NCI-H82 (cell line): Measurements from ENCODE around the gene IPO7.
"Not testable (repeated sequence)": the region's sequence is repeated elsewhere in the genome, so short reads cannot be mapped to it uniquely, and the experiment has no call there.

ENCODE experiments used
- DNase-seq: peaks from one replicate; lab custom pipeline; 2025; lab: John Stamatoyannopoulos, UW

Gene IPO7

DNA sequence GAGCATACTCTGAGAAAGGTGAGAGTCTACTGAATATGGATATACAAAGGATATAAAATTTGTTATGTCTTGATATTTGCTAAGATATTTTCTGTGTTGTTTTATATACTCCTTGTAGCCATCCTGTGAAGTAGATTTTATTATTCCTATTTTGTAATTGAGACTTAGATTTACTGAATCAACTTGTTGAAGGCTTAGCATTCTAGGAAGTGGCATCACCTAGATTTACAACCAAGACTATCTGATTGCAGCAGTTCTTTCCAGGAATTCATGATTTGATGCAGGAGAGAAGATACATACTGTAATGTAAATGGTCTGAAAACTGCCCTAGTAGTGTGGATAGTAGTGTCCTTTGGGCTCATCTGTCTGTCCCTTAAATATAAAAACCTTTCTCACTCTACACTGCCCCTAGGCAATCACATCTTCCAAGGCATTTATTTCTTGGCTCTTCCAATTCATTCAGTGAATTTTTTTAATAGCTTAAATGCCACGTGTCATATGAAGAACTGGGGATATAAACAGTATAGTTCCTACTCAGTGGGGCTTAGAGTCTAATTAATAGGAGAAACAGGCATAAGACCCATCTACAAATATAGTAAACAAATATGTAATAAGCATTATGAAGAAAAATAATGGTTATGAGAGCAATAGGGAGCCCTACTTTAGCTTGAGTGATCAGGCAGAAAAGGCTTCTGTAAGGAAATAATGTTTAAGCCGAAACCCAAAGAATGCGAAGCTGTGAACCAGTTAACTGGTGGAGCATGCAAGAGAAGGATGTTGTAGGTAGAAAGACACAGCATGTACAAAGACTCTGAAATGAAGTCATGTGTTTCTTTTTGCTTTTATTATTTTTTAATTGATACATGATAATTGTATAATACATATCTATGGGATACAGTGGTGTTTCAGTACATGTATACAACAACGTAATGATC, 13.6 kb downstream of the IPO7 start:
- DNase-seq, result no peak

DNA sequence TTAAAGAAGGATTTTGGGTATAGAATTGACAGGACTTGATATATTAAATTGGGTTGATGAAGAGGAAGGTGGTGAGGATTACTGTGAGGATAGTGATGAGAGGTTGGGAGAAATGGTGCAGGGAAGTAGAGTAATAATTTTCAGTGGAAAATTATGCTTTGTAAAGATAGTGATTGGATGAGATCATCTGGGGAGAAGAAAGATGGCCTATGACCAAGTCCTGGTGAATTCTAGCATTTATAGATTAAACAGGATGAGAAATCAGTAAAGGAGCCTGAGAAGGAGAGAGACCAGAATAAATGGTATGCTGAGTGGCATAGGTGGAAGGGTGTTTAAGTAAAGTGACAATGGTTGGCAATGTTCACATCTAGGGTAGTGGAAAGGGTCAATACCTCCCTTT, 15.0 kb downstream of the IPO7 start:
- no peak for DNase-seq

DNA sequence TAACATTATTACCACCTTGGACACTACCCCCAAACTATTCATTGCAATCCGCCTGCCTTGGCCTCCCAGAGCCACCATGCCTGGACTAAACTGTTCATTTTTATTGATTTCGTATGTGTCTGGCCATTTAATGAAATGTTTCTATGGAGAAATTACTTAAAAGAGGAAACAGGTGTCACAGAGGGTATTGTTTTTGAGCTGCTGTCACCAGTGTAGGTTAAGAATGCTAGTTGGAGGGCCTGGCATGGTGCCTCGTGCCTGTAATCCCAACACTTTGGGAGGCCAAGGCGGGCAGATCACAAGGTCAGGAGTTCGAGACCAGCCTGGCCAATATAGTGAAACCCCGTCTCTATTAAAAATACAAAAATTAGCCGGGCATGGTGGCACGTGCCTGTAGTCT, 17.4 kb downstream of the IPO7 start:
- DNase-seq, result not testable (repeated sequence)

DNA sequence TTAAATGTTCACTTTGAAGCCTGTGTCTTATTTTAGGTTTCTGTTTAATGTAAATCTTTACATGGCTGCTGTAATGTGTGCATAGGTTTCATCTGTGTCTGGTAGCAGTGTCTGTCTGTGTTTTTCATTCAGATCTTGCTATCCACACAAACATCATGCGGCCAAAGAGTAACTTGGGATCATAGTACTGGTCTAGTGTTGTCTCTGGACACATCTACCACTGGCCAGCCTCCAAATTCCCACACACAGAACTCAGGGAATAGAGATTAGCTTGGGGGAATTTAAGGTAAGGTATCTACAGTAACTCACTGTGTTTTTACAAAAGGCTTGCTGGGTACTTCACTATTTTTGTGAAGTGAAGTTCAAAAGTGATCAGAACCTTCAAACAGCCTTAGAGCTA, 44.3 kb downstream of the IPO7 start:
- no peak for DNase-seq

DNA sequence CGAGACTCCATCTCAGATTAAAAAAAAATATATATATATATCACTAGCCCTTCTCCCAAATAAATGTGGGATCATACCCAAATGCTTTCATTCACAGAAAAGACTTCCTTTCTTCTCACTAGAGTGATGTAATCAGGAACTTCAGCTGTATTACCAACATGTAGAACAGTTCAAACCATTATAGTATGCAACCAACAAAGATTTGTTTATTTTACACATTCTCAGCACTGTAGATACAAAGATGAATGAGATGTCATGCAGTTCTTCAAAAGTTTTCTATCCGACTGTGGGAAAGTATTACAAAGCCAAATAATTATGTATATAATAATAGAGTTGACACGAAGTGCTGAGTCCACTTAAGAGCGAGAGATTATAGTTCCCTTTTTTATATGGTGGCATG, 54.2 kb downstream of the IPO7 start:
- no peak for DNase-seq

DNA sequence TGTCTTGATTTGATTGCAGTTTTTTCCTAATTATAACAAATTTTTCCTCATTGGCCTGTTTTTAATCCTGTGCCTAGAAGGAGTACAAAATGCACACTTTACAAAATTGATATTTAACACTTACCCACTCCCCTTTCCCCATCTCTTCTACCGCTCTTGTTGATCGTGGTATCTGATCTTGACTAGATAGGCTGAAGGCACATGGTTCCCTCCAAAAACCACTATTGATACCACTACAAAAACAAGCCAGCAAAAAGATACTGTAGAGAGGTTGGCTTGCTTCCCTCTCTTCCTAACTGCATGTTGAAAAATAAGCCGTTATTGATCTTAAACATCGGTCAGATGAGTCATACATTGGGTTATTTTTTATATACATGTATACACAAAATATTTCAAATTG, 61.8 kb downstream of the IPO7 start:
- DNase-seq, result no peak

DNA sequence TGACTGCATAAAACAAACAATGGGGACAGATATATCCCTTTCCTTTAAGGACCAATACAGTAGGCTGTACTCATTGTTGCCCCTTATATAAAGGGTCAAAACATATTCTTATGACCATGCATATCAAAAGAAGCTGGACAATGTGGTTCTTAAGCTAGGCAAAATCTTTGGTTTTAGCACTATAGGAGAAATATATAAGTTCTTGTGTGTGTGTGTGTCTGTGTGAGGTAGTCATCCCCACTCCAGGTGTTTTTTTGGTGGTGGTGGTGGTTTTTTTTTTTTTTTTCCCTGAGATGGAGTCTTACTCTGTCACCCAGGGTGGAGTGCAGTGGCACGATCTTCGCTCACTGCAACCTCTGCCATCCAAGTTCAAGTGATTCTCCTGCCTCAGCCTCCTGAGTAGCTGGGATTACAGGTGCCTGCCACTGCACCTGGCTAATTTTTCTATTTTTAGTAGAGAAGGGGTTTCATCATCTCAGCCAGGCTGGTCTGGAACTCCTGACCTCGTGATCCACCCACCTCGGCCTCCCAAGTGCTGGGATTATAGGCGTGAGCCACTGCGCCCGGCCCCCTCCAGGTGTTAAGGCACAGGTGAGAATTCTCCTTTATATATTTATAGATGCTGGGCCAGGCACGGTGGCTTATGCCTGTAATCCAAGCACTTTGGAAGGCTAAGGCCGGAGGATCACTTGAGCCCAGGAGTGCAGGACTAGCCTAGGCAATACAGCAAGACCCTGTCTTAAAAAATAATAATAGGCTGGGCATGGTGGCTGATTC, 64.3 kb downstream of the IPO7 start:
- no peak for DNase-seq

DNA sequence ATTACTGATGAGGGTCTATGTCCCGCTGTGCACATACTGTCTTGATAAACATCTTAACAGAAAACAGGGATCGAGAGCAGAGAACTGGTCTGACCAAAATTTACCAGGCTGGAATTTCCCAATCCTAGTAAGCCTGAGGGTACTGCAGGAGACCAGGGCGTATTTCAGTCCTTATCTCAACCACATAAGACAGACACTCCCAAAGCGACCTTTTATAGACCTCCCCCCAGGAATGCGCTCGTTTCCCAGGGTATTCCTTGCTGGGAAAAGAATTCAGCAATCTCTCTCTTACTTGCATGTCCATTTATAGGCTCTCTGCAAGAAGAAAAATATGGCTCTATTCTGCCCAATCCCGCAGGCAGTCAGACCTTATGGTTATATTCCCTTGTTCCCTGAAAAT, 67.6 kb downstream of the IPO7 start:
- DNase-seq, result peak; percentile 24

DNA sequence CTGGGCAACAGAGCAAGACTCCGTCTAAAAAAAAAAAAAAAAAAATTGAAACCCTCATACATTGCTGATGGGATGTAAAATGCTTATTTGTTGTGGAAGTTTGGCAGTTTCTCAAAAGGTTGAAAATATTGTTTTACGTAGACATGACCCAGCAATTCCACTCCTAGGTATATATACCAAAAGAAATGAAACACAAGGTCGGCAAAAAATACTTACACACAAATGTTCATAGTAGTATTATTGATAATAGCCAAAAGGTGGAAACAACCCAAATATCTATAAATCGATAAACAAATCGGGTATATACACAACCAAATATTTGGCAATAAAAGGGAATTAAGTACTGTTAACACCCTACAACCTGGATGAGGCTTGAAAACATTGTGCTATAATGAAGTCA, 71.3 kb downstream of the IPO7 start:
- DNase-seq, result no peak

DNA sequence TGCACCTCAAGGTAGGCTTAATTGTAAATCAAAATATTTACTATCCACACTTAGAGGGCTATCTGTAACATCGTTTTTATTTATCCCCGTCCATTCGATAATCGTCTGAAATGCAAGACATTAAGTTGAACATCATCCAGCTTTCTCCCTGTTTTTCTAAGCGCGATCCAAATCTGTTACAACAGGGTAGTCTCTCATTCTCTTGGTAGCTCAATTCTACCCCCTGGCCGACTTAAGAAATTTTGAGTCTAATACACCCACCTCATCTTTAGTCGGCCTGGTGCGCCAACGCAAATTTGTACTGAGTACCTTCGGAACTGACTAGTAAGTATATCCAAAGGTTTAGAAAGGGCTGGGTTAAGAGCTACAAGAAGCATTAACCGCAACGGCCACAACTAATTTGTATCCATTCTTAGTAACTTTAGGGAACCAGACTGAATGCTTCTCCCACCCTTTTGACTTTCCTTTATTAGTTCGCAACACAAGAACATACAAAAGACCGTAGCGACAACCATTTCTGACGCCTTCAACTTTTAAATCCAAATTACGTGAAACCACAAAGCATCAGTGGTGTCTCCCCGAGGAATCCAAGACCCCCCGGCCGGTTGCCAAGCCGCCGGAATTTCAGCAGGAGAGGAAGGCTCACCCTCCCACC, 75.3 kb downstream of the IPO7 start:
- peak; percentile 81 for DNase-seq

DNA sequence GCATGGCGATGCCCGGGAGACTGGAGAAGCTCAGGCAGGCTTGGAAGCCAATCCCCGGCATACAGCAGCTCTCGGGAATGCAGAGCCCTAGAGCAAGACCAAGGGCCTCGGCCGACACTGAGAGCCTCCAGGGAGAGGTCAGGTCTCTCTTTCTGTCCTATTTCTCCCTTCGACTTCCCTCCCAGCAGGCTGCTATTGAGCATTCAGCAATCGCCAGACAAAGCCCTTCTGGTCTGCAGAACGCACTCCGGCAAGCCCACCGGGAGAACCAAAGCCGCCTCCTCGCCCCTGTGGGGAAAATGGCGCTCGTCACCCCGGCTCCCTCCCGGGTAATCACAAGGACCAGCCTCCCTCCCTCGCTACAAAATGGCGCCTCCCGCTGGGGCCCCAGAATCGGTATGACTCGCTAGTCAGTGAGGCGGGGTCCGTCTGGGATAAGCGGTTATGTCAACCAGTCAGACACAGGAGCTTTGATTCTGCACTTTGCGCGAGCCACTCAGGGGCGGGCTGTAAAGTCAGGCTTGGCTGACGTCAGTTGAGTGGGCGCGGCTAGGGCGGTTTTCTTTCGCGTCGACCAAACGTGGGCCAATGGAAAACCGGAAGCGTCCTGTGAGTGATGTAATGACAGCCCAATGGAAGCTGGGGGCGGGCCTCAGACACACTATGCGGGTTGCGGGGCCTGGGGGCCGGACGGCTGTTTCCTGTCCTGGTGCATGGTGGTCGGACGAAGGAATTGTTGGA, 76.0 kb downstream of the IPO7 start, which contains the start of gene ZNF143:
Gene ZNF143, plus strand, starts transcription at position 691 of the 741 bp plus-strand sequence. CDS start 10,297 bp downstream, outside the sequence.
- DNase-seq, result peak; percentile 100

DNA sequence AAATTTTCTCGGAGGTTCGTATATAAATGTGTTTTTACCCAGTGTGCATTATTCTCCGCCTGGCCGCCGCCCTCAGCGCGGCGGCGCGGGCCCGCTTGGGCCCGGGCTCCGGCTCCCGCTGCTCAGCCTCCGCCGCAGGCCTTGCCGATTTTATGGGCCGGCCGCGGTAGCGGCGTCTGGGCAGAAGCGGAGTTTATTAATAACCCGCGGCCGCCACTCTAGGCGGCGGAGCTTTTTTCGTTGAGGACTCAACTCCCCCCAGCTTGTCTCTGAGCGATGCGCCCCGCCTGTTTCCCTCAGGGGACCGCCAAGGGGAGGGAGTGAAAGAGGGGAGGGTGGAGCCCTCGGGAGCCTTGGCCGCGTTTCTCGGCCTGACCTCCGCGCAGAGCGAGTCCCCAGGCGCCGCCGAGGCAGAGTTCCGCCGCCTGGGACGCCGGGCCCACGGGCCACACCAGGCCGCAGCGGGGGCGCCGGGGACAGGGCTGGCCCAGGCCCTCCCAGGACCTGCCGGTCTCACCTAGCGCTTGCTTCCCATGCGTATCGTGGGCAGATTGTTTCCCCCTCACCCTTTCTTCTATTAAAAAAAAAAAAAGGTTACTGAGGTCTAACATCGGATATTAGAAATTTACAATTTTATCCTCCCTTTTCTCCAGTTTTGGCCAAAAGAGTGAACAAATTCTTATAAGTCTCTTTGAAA, 76.8 kb downstream of the IPO7 start:
- peak; percentile 92 for DNase-seq

DNA sequence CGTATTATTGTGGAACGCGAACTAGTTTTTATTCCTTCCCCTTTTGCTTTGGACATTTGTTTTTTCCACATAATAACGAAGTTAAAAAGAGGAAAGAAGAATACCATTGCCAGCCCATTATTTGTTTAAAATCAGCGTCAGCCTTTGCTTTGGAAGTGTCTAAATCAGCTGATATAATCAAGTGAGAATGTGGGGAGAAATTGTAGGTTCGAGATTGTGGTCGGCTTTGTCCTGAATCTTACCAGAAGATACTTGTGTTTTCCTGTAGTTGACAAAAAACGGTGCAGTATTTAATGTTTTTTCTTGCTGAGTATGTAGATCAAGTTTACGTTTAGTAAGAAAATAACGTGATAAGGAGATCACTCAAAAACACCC, 77.3 kb downstream of the IPO7 start:
- peak; percentile 13 for DNase-seq

DNA sequence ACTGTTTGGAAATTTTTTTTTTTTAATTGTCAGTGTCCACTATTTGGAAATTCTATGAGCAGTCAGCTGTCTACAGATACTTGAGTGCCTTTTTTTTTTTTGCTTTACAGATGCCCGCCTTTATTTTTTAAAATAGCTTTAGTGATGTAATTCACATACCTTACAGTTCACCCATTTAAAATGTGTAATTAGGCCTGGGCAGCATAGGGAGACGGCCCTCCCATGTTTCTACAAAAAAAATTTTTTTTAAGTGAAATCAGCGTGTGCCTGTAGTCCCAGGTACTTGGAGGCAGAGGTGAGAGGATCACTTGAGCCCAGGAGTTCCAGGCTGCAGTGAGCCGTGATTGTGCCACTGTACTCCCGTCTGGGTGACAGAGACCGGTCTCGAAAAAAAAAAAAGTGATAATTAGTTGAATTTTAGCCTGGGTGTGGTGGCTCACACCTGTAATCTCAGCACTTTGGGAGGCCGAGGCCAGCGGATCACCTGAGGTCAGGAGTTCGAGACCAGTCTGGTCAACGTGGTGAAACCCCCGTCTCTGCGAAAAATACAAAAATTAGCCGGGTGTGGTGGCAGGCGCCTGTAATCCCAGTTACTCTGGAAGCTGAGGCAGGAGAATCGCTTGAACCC, 77.8 kb downstream of the IPO7 start:
- DNase-seq, result no peak

DNA sequence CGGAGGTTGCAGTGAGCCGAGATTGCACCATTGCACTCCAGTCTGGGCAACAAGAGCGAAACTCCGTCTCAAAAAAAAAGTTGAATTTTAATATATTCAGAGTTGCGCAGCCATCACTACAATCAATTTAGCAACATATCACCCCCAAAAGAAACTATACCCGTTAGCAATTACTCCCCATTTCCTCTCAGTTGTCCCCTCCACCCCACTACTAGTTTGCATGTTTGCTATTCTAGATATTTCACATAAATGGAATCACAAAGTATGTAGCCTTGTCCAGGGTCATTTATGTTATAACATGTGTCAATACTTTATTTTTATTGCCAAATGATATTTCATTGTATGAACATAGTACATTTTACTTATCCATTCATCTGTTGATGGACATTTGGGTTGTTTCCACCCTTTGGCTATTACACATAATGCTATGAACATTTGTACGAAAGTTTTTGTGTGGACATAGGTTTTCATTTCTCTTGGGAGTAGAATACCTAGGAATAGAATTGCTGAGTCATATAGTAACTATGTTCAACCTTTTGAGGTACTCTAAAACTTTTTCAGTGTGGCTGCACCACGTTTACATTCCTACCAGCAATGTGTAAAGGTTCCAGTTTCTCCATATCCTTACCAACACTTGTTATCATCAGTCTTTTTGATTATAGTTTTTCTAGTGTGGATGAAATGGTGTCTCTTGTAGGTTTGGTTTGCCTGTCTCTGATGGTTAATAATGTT, 78.5 kb downstream of the IPO7 start:
- no peak for DNase-seq

DNA sequence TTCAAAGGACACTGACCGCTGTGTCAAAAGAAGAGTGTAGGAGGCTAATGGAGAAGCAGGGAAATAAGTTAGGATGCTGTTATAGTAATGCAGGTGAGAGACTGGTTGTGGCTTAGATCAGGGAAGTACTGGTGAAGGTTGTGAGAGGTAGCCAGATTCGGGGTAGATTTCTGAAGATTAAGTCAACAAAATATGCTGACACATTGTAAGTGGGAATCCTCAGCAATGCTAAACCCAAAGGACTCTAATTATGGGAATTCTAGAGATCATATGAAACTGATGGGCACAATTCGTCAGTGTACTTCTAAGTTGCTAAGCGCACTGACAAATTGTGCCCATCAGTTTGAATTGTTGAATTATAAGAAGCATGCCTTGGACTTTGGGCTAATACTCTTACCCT, 86.3 kb downstream of the IPO7 start:
- no peak for DNase-seq

DNA sequence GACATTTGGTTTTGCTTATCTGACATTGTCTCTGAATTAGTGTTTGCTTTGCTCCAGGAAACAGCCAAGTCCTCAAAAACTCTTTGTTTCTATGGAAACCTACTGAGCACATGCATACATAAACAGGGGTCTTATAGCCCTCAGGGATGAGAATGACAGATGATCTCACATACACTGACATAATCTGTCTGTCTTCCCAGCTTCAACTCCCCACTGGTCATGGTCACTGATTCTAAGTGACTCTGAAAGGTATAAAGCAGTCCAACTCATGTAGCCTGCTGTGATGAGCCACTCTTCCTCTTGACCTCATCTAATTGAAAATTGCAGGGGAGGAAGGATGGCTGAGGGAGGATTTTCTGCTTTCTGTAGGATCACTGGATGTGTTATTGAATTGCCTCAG, 89.0 kb downstream of the IPO7 start:
- DNase-seq, result no peak

DNA sequence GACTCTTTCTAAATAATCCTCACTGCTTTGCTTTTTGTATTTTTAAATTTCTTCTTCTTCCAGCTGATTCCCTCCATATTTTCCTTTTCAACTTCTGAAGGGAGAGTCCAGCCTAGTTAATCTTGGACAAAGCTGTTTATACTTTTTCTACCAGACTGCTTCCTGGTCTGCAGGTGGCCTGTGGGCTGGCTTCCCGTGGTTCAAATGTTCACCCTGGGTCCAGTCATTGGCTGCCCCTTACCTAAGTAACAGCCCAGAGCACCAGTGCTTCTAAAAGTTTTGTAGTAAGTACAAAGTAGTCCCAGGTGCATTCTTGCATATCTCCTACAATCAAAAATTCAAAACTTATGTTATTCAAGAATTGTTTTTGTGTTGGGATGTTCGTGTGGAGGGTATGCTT, 95.4 kb downstream of the IPO7 start:
- DNase-seq, result no peak

DNA sequence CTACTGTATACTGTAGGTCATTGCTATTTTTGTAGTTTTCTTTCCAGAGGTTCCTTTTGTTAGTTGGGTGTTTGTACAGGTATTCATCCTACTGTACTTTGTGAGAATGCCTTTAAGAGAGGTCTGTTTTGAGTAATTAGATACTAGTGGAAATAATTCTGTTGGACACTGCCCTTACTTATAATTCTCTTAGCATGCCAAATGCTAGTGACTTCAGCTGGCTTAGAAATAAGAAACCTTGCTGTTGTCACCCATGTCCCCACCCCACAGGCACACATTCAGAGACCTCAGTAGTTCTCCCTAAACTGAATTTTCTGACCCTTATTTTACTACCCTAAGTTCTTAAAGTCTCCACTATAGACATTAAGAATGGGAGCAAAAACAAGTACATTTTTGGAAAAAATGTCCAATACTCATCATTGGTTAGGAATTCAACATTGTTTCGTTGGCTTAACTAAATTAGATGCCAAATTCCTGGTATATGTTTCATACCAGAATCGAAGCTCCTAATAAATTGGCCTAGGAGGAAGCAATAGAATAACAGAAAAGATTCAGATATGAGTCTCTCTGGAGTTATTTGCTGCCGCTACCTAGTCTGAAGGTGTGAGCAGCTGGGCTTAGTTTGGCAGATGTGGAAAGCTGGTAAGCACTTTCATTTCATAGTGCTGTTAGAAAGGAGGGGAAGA, 104.8 kb downstream of the IPO7 start:
- DNase-seq, result no peak

DNA sequence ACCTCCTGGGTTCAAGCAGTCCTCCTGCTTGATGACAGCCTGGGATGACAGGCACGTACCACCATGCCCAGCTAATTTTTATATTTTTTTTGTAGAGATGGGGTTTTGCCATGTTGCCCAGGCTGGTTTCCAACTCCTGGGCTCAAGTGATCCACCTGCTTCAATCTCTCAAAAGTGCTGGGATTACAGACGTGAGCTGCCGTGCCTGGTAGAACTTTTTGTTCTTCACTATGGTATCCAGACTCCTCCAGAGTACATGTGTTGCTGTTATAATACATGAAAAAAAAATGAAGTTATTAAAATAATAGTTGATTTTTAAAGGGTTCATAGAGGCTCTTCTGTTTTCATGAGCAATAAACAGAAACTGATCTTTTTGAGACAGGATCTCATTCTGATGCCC, 105.9 kb downstream of the IPO7 start:
- DNase-seq, result no peak
